ENCODE data around the gene HEY2.
A peak's percentile ranks its signal among the peaks of the same experiment; 100 is the strongest.
"Not testable (repeated sequence)": the region's sequence is repeated elsewhere in the genome, so short reads cannot be mapped to it uniquely, and the experiment has no call there.

The HEY2 gene

GRCh38 chr6:125773387-125774341 lies 24.2 kb downstream of the HEY2 start:
- DNase-seq = no peak

- DNase-seq = not testable (repeated sequence)
Measured at GRCh38 chr6:125776107-125776826, 26.8 kb downstream of the HEY2 start.

GRCh38 chr6:125779924-125780539 lies 30.6 kb downstream of the HEY2 start:
- peak; percentile 90 for DNase-seq

GRCh38 chr6:125780540-125781313 lies 31.3 kb downstream of the HEY2 start:
- peak; percentile 70 for DNase-seq

- DNase-seq = no peak
Measured at GRCh38 chr6:125781314-125781868, 32.0 kb downstream of the HEY2 start.

GRCh38 chr6:125784365-125784764 lies 34.9 kb downstream of the HEY2 start:
- no peak for DNase-seq

GRCh38 chr6:125787791-125788190 lies 38.4 kb downstream of the HEY2 start:
- DNase-seq = no peak

- no peak for DNase-seq
Measured at GRCh38 chr6:125789167-125789566, 39.7 kb downstream of the HEY2 start.

- peak; percentile 68 for DNase-seq
Measured at GRCh38 chr6:125789576-125790357, 40.3 kb downstream of the HEY2 start.

GRCh38 chr6:125790358-125791150 lies 41.1 kb downstream of the HEY2 start, which contains the start of gene NCOA7:
Gene NCOA7, plus strand, starts transcription at chr6:125790960. Its CDS starts 24,395 bp downstream, at chr6:125815355.
- DNase-seq = peak; percentile 91

- DNase-seq = peak; percentile 33
Measured at GRCh38 chr6:125791151-125791819, 41.9 kb downstream of the HEY2 start.

- no peak for DNase-seq
Measured at GRCh38 chr6:125791820-125792165, 42.4 kb downstream of the HEY2 start.

GRCh38 chr6:125792172-125792571 lies 42.7 kb downstream of the HEY2 start:
- no peak for DNase-seq

GRCh38 chr6:125792680-125793079 lies 43.2 kb downstream of the HEY2 start:
- DNase-seq = no peak

- no peak for DNase-seq
Measured at GRCh38 chr6:125793280-125793679, 43.8 kb downstream of the HEY2 start.

GRCh38 chr6:125793863-125794262 lies 44.4 kb downstream of the HEY2 start:
- no peak for DNase-seq

GRCh38 chr6:125794342-125795137 lies 45.1 kb downstream of the HEY2 start:
- no peak for DNase-seq

GRCh38 chr6:125795301-125795700 lies 45.9 kb downstream of the HEY2 start:
- DNase-seq = no peak

All from right hindlimb (tissue), 1 donor.